Natural killer cell (primary cell): ENCODE results near the gene CYP11A1. TPM values are rescaled to one million over a fixed set of nuclear protein-coding genes. Genes with fewer than 3 reads are reported as not detected.

ENCODE experiments used
- ATAC-seq, 3 donors: fragments of 150-1000 bp in 2 of 3; fragments of 200-7000 bp in 1 of 3; cut with Tn5 transposase; 1 replicate in 1 of 3; 2 replicates in 2 of 3; pipeline ENCODE4 v1.10.0; 2021; ENCODE audit warnings: mild to moderate bottlenecking in 2 of 3, moderate library complexity in 2 of 3
- DNase-seq, 2 donors: peaks; one replicate each; pipeline versions ENCODE4 v3.0.0 to v3.0.0-alpha.2; 2013 to 2021; ENCODE audit warnings: mixed read lengths in 1 of 2
- H3K27ac ChIP-seq: one replicate; pipeline ENCODE4 v1.5.1; 2013; ENCODE audit warnings: mild to moderate bottlenecking, low read length
- H3K27me3 ChIP-seq: one replicate; pipeline ENCODE4 v1.6.1; 2013; ENCODE audit warnings: low read length; ENCODE audit not compliant: control insufficient read depth, insufficient read depth
- H3K36me3 ChIP-seq: one replicate; pipeline ENCODE4 v1.6.1; 2013; ENCODE audit warnings: low read length; ENCODE audit not compliant: control insufficient read depth, insufficient read depth
- H3K4me1 ChIP-seq: one replicate; pipeline ENCODE4 v1.6.1; 2013; ENCODE audit warnings: low read length; ENCODE audit not compliant: control insufficient read depth, insufficient read depth
- H3K4me3 ChIP-seq: one replicate; pipeline ENCODE4 v1.5.1; 2013; ENCODE audit warnings: low read length
- H3K9me3 ChIP-seq: one replicate; pipeline ENCODE4 v1.6.1; 2013; ENCODE audit warnings: low read length; ENCODE audit not compliant: control insufficient read depth, insufficient read depth
- H3K27ac Mint-ChIP-seq, 2 donors: one replicate each; pipeline ENCODE4 v1.8.0; 2022; ENCODE audit warnings: mild to moderate bottlenecking in 2 of 2, mixed read lengths in 2 of 2, moderate library complexity in 1 of 2
- H3K27me3 Mint-ChIP-seq, 2 donors: one replicate each; pipeline ENCODE4 v1.8.0; 2022; ENCODE audit warnings: low read depth in 2 of 2, mixed read lengths in 2 of 2
- H3K36me3 Mint-ChIP-seq: one replicate; pipeline ENCODE4 v1.8.0; 2022; ENCODE audit warnings: mixed read lengths
- H3K4me1 Mint-ChIP-seq, 2 donors: one replicate each; pipeline ENCODE4 v1.8.0; 2022; ENCODE audit warnings: mixed read lengths in 2 of 2
- H3K4me3 Mint-ChIP-seq: one replicate; pipeline ENCODE4 v1.8.0; 2022; ENCODE audit warnings: mild to moderate bottlenecking, moderate library complexity, mixed read lengths
- H3K9me3 Mint-ChIP-seq, 2 donors: one replicate each; pipeline ENCODE4 v1.8.0; 2022; ENCODE audit warnings: mixed read lengths in 2 of 2
- CTCF ChIP-seq: fragments of 200-600 bp; IDR thresholded peaks from one replicate; pipeline ENCODE4 v1.8.0; 2022; ENCODE audit warnings: antibody characterized with exemption
- WGBS: methylation state at CpG from one replicate; pipeline ENCODE4 v1.1.7; 2013; ENCODE audit warnings: missing lambda C conversion rate; ENCODE audit not compliant: insufficient coverage; 5-methylcytosine and 5-hydroxymethylcytosine counted together
- intact Hi-C: fragments of 100-400 bp; cut with micrococcal nuclease; formaldehyde crosslinking; loops from one replicate; pipeline ENCODE4 v1.14.2; 2022
- total RNA-seq, 4 donors: library from RNA; stranded (reverse); fragments of 120-200 nt in 1 of 4; gene quantifications; one replicate each; pipeline versions ENCODE4 v1.2.3 to v1.2.4, GENCODE V29; 2013 to 2022

Gene CYP11A1
- total RNA-seq, 3 donors from 2014 or later (not counting 1 experiment from before 2014, with no cell fraction given): 5.1 TPM; not detected in 2

GRCh38 chr15:74380361-74381189 lies 13.1 kb upstream of the CYP11A1 start:
- ATAC-seq (no peak), DNase-seq (no peak)
- TF ChIP-seq CTCF: no peak
- Histone ChIP-seq H3K4me1 (peaks cover 35% of the 10 kb centered on the region), H3K4me3 (no peak overlapping the region), H3K27ac (no peak overlapping the region), H3K27me3 (no peaks in the 10 kb centered on the region), H3K36me3 (no peaks in the 10 kb centered on the region), H3K9me3 (no peaks in the 10 kb centered on the region)
- no peaks in the 10 kb centered on the region for H3K36me3 Mint-ChIP-seq
- no peak overlapping the region for H3K27ac Mint-ChIP-seq
- H3K4me3 Mint-ChIP-seq: no peak overlapping the region
- no peaks in the 10 kb centered on the region for H3K9me3 Mint-ChIP-seq
- peaks cover 11 to 16% of the 10 kb centered on the region in 2 donors for H3K4me1 Mint-ChIP-seq
- intact Hi-C loops: no loop called here
- no peaks in the 10 kb centered on the region for H3K27me3 Mint-ChIP-seq
- WGBS: 83% methylated on average over 12 of the region's 12 CpGs

GRCh38 chr15:74378848-74379247 lies 11.4 kb upstream of the CYP11A1 start:
- Mint-ChIP-seq H3K36me3 (no peaks in the 10 kb centered on the region), H3K27me3 (no peaks in the 10 kb centered on the region), H3K4me3 (no peak overlapping the region), H3K27ac (no peak overlapping the region), H3K4me1 (peaks cover 12 to 17% of the 10 kb centered on the region in 2 donors), H3K9me3 (no peaks in the 10 kb centered on the region)
- Histone ChIP-seq H3K9me3 (no peaks in the 10 kb centered on the region), H3K27me3 (no peaks in the 10 kb centered on the region), H3K4me1 (peaks cover 31% of the 10 kb centered on the region), H3K4me3 (no peak overlapping the region), H3K36me3 (no peaks in the 10 kb centered on the region), H3K27ac (no peak overlapping the region)
- peak in 1 of 2 donors; percentile 65 for DNase-seq
- intact Hi-C loops: no loop called here
- WGBS: 35% methylated on average over 9 of the region's 9 CpGs
- ATAC-seq: no peak
- TF ChIP-seq CTCF: no peak

GRCh38 chr15:74377831-74378766 lies 10.7 kb upstream of the CYP11A1 start:
- H3K36me3 ChIP-seq: no peaks in the 10 kb centered on the region
- Mint-ChIP-seq H3K36me3 (no peaks in the 10 kb centered on the region), H3K9me3 (no peaks in the 10 kb centered on the region), H3K4me1 (peaks cover 12 to 22% of the 10 kb centered on the region in 2 donors), H3K4me3 (no peak overlapping the region), H3K27ac (no peak overlapping the region), H3K27me3 (no peaks in the 10 kb centered on the region)
- no peaks in the 10 kb centered on the region for H3K9me3 ChIP-seq
- peaks cover 30% of the 10 kb centered on the region for H3K4me1 ChIP-seq
- no peak overlapping the region for H3K27ac ChIP-seq
- H3K4me3 ChIP-seq: no peak overlapping the region
- 89% methylated on average over 15 of the region's 15 CpGs for whole genome bisulfite sequencing
- no peaks in the 10 kb centered on the region for H3K27me3 ChIP-seq
- TF ChIP-seq CTCF: no peak
- ATAC-seq (no peak), DNase-seq (no peak)
- intact Hi-C loops: no loop called here
